ENCODE data around the gene FLAD1.
A peak's percentile ranks its signal among the peaks of the same experiment; 100 is the strongest.

The FLAD1 gene

DNA sequence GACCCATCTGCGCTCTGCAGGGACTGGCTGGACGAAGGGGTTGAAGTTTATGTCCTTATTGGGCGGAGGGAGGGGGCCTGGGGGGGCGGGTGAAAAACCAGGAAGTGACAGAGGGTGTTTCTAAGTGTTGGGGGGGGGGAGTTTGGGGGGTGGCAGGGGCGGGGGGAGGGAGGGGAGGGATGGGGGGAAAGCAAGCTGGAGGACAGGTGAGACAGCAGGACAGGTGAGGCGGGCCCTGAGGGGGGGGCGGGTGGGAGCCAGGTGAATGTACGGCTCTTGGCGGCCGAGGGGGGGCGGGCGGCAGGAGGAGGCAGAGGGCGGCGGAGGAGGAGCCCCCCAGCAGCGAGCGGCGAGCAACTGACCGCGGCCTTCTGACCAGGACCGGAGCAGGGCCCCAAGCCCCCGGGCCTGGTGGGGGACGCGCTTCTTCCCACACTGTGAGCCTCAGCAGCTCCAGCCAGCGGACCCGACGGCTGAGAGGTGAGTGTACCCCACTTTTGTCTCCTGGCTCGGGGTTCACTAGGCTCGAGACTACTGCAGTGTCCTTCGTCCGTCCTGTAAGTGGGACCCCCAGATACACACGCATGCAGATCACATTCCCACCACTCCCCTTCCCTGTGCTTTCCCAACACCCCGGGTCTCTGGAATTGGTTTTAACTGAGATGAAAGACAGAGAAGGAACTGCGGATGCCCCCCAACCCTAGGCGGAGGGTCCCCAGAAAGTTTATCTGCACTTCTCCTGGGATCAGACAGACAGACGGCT, 19.5 kb downstream of the FLAD1 start, which contains the start of gene ZBTB7B (continued):
- TF ChIP-seq, protein P1, sequence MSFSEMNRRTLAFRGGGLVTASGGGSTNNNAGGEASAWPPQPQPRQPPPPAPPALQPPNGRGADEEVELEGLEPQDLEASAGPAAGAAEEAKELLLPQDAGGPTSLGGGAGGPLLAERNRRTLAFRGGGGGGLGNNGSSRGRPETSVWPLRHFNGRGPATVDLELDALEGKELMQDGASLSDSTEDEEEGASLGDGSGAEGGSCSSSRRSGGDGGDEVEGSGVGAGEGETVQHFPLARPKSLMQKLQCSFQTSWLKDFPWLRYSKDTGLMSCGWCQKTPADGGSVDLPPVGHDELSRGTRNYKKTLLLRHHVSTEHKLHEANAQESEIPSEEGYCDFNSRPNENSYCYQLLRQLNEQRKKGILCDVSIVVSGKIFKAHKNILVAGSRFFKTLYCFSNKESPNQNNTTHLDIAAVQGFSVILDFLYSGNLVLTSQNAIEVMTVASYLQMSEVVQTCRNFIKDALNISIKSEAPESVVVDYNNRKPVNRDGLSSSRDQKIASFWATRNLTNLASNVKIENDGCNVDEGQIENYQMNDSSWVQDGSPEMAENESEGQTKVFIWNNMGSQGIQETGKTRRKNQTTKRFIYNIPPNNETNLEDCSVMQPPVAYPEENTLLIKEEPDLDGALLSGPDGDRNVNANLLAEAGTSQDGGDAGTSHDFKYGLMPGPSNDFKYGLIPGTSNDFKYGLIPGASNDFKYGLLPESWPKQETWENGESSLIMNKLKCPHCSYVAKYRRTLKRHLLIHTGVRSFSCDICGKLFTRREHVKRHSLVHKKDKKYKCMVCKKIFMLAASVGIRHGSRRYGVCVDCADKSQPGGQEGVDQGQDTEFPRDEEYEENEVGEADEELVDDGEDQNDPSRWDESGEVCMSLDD (tag by site-specific recombination; IDR thresholded peaks at IDR 0.05): peak; percentile 99
- TF ChIP-seq ZNF114 (tag by site-specific recombination; IDR thresholded peaks at IDR 0.05) (no peak), ZNF777 (tag by site-specific recombination; IDR thresholded peaks at IDR 0.05; ENCODE audit: borderline replicate concordance) (peak; percentile 59; the same call in 1 of the 2 replicates), ZNF184 (tag by site-specific recombination; IDR thresholded peaks at IDR 0.05) (no peak), MEIS1 (CRISPR knock-in tag; IDR thresholded peaks at IDR 0.05; ENCODE audit: borderline replicate concordance) (no peak), ZNF423 (tag by site-specific recombination; IDR thresholded peaks at IDR 0.05) (no peak), FEZF1 (tag by site-specific recombination; IDR thresholded peaks at IDR 0.05) (no peak), ZNF791 (tag by site-specific recombination; IDR thresholded peaks at IDR 0.05) (no peak), ZNF704 (tag by site-specific recombination; IDR thresholded peaks at IDR 0.05) (no peak), ZNF302 (tag by site-specific recombination; IDR thresholded peaks at IDR 0.05; ENCODE audit: low read depth) (no peak), ZNF610 (tag by site-specific recombination; IDR thresholded peaks at IDR 0.05; ENCODE audit: borderline replicate concordance) (no peak), ZNF335 (tag by site-specific recombination; conservative IDR thresholded peaks at IDR 0.05) (no peak), ZFP41 (tag by site-specific recombination; IDR thresholded peaks at IDR 0.05; ENCODE audit: borderline replicate concordance) (no peak), YY1 (tag by site-specific recombination; IDR thresholded peaks at IDR 0.05) (no peak), KLF1 (tag by site-specific recombination; IDR thresholded peaks at IDR 0.05) (no peak), ZIC2 (tag by site-specific recombination; IDR thresholded peaks at IDR 0.05) (no peak), ZBTB26 (tag by site-specific recombination; optimal IDR thresholded peaks at IDR 0.05) (no peak), ZNF133 (tag by site-specific recombination; IDR thresholded peaks at IDR 0.05) (no peak), ZNF24 (tag by site-specific recombination; IDR thresholded peaks at IDR 0.05) (0 out of 2 replicates have a peak, but pooled peaks have one; percentile 12), ZNF449 (tag by site-specific recombination; IDR thresholded peaks at IDR 0.05) (no peak), ZNF473 (tag by site-specific recombination; IDR thresholded peaks at IDR 0.05) (no peak), ZNF629 (tag by site-specific recombination; IDR thresholded peaks at IDR 0.05) (no peak)
- TF ChIP-seq, protein P2, sequence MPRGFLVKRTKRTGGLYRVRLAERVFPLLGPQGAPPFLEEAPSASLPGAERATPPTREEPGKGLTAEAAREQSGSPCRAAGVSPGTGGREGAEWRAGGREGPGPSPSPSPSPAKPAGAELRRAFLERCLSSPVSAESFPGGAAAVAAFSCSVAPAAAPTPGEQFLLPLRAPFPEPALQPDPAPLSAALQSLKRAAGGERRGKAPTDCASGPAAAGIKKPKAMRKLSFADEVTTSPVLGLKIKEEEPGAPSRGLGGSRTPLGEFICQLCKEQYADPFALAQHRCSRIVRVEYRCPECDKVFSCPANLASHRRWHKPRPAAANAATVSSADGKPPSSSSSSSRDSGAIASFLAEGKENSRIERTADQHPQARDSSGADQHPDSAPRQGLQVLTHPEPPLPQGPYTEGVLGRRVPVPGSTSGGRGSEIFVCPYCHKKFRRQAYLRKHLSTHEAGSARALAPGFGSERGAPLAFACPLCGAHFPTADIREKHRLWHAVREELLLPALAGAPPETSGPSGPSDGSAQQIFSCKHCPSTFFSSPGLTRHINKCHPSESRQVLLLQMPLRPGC (tag by site-specific recombination; IDR thresholded peaks at IDR 0.05): no peak
- TF ChIP-seq, protein P3, sequence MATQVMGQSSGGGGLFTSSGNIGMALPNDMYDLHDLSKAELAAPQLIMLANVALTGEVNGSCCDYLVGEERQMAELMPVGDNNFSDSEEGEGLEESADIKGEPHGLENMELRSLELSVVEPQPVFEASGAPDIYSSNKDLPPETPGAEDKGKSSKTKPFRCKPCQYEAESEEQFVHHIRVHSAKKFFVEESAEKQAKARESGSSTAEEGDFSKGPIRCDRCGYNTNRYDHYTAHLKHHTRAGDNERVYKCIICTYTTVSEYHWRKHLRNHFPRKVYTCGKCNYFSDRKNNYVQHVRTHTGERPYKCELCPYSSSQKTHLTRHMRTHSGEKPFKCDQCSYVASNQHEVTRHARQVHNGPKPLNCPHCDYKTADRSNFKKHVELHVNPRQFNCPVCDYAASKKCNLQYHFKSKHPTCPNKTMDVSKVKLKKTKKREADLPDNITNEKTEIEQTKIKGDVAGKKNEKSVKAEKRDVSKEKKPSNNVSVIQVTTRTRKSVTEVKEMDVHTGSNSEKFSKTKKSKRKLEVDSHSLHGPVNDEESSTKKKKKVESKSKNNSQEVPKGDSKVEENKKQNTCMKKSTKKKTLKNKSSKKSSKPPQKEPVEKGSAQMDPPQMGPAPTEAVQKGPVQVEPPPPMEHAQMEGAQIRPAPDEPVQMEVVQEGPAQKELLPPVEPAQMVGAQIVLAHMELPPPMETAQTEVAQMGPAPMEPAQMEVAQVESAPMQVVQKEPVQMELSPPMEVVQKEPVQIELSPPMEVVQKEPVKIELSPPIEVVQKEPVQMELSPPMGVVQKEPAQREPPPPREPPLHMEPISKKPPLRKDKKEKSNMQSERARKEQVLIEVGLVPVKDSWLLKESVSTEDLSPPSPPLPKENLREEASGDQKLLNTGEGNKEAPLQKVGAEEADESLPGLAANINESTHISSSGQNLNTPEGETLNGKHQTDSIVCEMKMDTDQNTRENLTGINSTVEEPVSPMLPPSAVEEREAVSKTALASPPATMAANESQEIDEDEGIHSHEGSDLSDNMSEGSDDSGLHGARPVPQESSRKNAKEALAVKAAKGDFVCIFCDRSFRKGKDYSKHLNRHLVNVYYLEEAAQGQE (tag by site-specific recombination; IDR thresholded peaks at IDR 0.05): 0 out of 2 replicates have a peak, but pooled peaks have one; percentile 13
- TF ChIP-seq, protein P4, sequence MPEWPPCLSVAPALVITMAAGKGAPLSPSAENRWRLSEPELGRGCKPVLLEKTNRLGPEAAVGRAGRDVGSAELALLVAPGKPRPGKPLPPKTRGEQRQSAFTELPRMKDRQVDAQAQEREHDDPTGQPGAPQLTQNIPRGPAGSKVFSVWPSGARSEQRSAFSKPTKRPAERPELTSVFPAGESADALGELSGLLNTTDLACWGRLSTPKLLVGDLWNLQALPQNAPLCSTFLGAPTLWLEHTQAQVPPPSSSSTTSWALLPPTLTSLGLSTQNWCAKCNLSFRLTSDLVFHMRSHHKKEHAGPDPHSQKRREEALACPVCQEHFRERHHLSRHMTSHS (tag by site-specific recombination; IDR thresholded peaks at IDR 0.05): no peak
- TF ChIP-seq, protein P5, sequence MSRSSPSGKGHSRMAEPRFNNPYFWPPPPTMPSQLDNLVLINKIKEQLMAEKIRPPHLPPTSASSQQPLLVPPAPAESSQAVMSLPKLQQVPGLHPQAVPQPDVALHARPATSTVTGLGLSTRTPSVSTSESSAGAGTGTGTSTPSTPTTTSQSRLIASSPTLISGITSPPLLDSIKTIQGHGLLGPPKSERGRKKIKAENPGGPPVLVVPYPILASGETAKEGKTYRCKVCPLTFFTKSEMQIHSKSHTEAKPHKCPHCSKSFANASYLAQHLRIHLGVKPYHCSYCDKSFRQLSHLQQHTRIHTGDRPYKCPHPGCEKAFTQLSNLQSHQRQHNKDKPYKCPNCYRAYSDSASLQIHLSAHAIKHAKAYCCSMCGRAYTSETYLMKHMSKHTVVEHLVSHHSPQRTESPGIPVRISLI (tag by site-specific recombination; IDR thresholded peaks at IDR 0.05): no peak

Measured in HEK293 (cell line).